D721Med (cell line): ENCODE results near the gene MIPOL1.

Experiments
- DNase-seq: peaks from one replicate; pipeline ENCODE4 v3.0.0; 2011; ENCODE audit warnings: low spot score; ENCODE audit not compliant: insufficient read length
- FAIRE-seq: peaks from 2 replicates; lab custom pipeline; 2011; peaks lifted over from hg19 to GRCh38; lab: Jason Lieb, UNC
- TF ChIP-seq, protein P1 (sequence below): IDR thresholded peaks from 2 replicates; pipeline ENCODE4 v1.5.1; 2012; ENCODE audit warnings: mild to moderate bottlenecking, control low read depth; ENCODE audit not compliant: insufficient read depth; ENCODE audit errors: missing control alignments

MIPOL1 gene

DNA sequence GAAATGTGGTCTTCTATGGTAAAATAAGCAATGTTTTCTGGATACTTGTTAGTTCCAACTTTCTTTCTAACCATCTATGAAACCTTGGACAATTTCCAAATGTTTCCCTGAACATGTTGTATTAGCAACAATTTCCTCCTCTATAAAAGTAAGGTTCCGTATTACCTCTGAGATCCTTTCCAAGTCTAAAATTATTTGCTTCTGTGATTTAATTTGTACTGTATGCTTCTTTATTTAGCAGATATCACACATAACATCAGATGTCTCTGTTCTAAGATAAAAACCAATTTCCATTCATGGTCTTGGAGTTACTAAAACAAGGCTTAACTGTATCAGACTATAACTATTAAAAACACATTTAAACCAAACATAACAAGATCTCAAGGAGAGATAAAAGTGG, 220.1 kb downstream of the MIPOL1 start:
- DNase-seq (no peak), FAIRE-seq (no peak)
- TF ChIP-seq, protein P1, sequence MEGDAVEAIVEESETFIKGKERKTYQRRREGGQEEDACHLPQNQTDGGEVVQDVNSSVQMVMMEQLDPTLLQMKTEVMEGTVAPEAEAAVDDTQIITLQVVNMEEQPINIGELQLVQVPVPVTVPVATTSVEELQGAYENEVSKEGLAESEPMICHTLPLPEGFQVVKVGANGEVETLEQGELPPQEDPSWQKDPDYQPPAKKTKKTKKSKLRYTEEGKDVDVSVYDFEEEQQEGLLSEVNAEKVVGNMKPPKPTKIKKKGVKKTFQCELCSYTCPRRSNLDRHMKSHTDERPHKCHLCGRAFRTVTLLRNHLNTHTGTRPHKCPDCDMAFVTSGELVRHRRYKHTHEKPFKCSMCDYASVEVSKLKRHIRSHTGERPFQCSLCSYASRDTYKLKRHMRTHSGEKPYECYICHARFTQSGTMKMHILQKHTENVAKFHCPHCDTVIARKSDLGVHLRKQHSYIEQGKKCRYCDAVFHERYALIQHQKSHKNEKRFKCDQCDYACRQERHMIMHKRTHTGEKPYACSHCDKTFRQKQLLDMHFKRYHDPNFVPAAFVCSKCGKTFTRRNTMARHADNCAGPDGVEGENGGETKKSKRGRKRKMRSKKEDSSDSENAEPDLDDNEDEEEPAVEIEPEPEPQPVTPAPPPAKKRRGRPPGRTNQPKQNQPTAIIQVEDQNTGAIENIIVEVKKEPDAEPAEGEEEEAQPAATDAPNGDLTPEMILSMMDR, result no peak

DNA sequence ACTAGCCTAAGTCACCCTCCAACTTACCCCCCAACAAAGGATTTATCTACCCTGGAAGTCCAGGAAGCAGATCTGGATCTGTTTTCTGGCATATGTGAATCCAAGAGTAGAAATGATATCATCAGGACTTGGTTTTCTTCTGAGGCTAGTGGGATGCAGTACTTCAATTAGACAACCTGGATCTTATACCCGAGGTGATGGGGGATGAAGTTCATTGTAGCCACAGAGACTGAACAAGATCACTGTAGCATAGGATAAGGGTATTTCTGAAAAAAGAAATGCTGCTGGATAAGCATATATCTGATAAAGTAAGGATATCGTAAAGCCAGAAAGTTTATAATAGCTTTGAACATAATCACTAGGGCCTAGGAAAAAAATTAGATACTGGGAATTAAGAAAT, 222.9 kb downstream of the MIPOL1 start:
- TF ChIP-seq, protein P1, result no peak
- DNase-seq (no peak), FAIRE-seq (no peak)

DNA sequence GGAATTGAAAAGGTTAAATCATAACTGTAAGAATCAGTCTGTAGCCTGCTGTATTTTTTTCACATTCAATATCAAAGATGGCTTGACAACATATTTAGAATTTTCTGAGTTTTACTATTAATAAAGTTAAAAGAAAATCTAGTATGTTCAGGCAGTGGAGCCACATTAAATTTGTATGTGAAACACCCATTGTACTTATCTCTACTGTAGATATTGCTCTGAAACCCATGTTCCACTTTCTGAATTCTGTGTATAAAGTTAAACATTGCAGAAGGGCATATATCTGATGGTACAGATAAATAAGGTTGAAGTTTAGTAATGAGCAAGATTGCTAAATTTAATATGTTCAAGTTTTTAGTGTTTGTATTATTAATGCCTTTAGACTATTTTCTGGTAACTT, 224.6 kb downstream of the MIPOL1 start:
- TF ChIP-seq, protein P1, result no peak
- no peak for FAIRE-seq
- DNase-seq, result no peak

DNA sequence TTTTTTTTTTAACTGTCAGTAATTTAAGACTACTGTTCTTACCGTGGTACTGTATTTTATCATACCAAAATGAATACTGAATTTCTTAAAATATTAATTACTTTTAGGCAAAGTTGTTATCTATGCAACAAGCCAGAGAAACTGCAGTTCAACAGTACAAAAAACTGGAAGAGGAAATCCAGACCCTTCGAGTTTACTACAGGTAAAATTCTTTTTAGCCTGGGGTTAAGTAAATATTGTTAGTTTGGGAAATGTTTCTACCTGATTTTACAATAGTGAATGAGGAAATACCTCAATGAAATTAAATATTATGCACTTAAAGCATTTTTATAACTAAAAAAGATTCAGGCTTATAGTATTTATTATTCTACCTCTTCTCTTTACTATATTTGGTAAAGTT, 225.0 kb downstream of the MIPOL1 start:
- FAIRE-seq (no peak), DNase-seq (no peak)
- TF ChIP-seq, protein P1, result no peak

DNA sequence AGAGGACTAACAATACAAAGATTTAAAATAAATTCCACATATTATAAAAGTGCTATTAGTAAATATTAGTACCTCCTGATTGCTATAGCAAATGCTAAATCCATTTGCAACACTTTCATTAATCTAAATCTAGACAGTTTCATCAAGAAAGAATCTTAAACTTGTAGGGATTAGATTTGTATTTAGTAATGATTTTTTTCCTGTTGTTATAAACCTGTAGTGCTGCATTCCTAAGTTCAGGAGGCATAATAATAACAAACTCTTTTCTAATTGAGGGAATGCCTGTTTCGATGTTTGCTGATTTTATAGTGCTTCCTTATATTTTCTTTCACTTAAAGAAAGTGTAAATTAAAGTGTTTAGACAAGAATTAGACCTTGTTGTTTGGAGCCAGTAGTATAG, 231.2 kb downstream of the MIPOL1 start:
- FAIRE-seq (no peak), DNase-seq (no peak)
- TF ChIP-seq, protein P1, result no peak

DNA sequence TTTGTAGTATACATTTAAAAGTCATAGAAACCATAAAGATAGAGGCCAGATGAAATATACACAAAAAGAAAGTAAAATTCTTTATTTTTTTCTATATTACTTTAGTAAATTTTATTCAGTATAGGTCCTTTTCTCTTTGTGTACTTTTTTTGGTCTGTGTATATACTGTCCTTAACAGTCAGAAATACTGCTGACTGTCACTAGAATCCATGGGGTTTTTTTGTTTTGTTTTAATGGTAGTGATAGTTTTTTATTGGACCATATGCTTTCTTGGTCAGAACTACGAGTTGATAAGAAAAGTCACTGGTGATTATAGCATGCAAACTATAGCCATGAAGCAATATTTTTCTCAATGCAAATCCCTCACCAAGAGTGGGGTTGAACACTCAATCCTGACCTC, 231.9 kb downstream of the MIPOL1 start:
- no peak for DNase-seq
- TF ChIP-seq, protein P1, result no peak
- no peak for FAIRE-seq

DNA sequence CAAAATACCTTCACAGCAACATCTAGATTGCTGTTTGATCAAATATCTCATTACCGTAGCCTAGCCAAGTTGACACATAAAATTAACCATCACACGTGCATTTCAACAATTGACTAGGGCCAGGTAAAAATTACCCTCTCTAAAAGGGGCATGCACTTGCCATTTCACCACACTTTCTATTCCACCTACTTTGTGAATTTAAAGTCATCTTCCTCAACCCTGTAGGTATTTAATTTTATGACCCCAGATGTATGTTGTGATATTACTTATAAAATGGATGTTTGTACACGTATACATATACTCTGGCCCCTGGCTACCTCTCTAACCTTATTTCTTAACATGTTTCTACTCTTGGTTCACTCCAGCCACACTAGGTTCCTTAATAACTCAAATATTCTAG, 237.1 kb downstream of the MIPOL1 start:
- FAIRE-seq, result no peak
- DNase-seq, result no peak
- TF ChIP-seq, protein P1, result no peak
